ENCODE data around the gene KPTN. TPM values are rescaled to one million over a fixed set of nuclear protein-coding genes. Genes with fewer than 3 reads are reported as not detected.

The KPTN gene
- polyA plus RNA-seq, 1 experiment: 12.1 TPM

GRCh38 chr19:47495478-47496372 is 11.7 kb upstream of the KPTN start:
- ChIA-PET POLR2A (interaction anchor here (0.5 kb wide), 1 partner anchor 172 kb away, joined by 4 read pairs; no protein-coding TSS in a partner anchor), CTCF (interaction anchor here (0.5 to 7.0 kb wide), 5 partner anchors 8 to 270 kb away, joined by 3 to 48 read pairs (median 3); partner anchors contain the start of gene KPTN)
- no peak for TF ChIP-seq CTCF (IDR thresholded peaks at IDR 0.05; ENCODE audit: insufficient read depth, low read depth, low read length)
- DNase-seq (ENCODE audit: low read depth): no peak
- Histone ChIP-seq H3K27me3 (ENCODE audit: control insufficient read depth, insufficient read depth, low read length) (no peaks in the 10 kb centered on the region), H3K4me3 (ENCODE audit: low read depth, low read length) (no peak overlapping the region), H3K36me3 (ENCODE audit: control insufficient read depth, insufficient read depth, low read length) (peaks cover 46% of the 10 kb centered on the region)

GRCh38 chr19:47494729-47495128 is 10.7 kb upstream of the KPTN start:
- Histone ChIP-seq H3K4me3 (ENCODE audit: low read depth, low read length) (no peak overlapping the region), H3K27me3 (ENCODE audit: control insufficient read depth, insufficient read depth, low read length) (no peaks in the 10 kb centered on the region), H3K36me3 (ENCODE audit: control insufficient read depth, insufficient read depth, low read length) (peaks cover 42% of the 10 kb centered on the region)
- DNase-seq (ENCODE audit: low read depth): no peak
- TF ChIP-seq CTCF (IDR thresholded peaks at IDR 0.05; ENCODE audit: insufficient read depth, low read depth, low read length): no peak
- ChIA-PET CTCF (interaction anchor here (1.3 to 7.0 kb wide), 3 partner anchors 9 to 213 kb away, joined by 3 to 48 read pairs (median 4); partner anchors contain the start of gene KPTN), POLR2A (interaction anchor here (0.6 kb wide), 1 partner anchor 112 kb away, joined by 3 read pairs; no protein-coding TSS in a partner anchor)

DNA sequence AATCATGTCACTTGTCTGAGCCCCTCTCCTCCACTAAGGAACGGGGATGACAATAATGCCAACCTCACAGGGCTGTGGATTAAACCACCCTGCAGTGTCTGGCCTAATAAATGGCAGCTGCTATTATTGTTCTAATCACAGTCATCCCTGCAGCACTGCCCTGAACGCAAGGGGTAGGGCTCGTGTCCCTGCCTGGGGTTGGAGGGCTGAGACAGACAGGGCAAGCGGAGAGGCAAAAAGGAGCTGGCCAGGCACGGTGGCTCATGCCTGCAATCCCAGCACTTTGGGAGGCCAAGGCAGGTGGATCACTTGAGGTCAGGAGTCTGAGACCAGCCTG is 10.2 kb upstream of the KPTN start:
- Histone ChIP-seq H3K27me3 (ENCODE audit: control insufficient read depth, insufficient read depth, low read length) (no peaks in the 10 kb centered on the region), H3K4me3 (ENCODE audit: low read depth, low read length) (no peak overlapping the region), H3K36me3 (ENCODE audit: control insufficient read depth, insufficient read depth, low read length) (peaks cover 38% of the 10 kb centered on the region)
- no peak for DNase-seq (ENCODE audit: low read depth)
- ChIA-PET CTCF (interaction anchor here (1.3 to 7.0 kb wide), 3 partner anchors 9 to 213 kb away, joined by 3 to 48 read pairs (median 4); partner anchors contain the start of gene KPTN), POLR2A (interaction anchor here (0.6 kb wide), 1 partner anchor 111 kb away, joined by 3 read pairs; no protein-coding TSS in a partner anchor)
- no peak for TF ChIP-seq CTCF (IDR thresholded peaks at IDR 0.05; ENCODE audit: insufficient read depth, low read depth, low read length)

DNA sequence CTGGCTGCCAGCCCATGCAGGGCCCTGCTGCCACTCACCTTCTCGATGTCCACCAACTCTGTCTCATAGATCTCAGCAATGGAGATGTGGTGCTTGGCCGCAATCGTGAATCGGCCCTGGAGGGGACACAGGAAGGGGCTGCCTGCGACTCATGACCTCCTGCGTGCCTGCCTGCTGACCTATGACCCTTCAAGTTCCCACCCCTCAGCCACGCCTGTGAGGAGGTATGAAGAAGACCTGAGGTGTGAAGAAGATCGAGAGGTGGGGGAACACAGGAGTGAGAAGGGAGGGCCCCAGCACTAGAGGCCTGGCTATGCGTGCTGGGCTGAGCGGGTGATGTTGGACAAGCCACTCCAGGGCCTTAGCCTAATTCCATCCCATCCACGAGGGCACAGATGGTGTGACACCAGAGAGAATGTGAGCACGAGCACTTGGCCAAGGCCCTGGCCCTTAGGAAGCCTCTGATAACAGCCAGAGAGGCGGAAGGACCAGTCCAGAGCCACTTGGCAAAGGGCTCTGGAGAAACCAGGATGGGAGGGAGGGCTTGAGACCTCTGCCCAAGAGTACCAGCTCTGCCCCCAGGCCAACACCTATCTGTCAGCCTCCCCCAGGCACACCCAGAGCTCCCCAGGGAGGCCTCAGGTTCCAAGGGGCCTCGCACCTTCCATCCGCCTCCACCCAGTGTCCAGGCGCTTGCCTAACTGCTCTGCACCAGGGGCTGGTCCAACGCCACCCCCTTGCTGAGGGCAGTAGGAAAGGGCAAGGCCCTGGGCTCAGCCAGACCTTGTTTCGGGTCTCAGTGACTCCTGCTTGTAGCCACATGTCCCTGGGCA is 9.6 kb upstream of the KPTN start:
- POLR2A ChIA-PET: no interaction called here
- Histone ChIP-seq H3K27me3 (ENCODE audit: control insufficient read depth, insufficient read depth, low read length) (no peaks in the 10 kb centered on the region), H3K4me3 (ENCODE audit: low read depth, low read length) (no peak overlapping the region), H3K36me3 (ENCODE audit: control insufficient read depth, insufficient read depth, low read length) (peaks cover 33% of the 10 kb centered on the region)
- DNase-seq (ENCODE audit: low read depth): no peak
- TF ChIP-seq CTCF (IDR thresholded peaks at IDR 0.05; ENCODE audit: insufficient read depth, low read depth, low read length): no peak
- CTCF ChIA-PET: interaction anchor here (0.7 to 7.0 kb wide), 2 partner anchors 9 to 22 kb away, joined by 3 to 48 read pairs; partner anchors contain the start of genes KPTN and NAPA
